GM19397 (cell line): ENCODE data around the gene BRSK1.
"Not testable (repeated sequence)": the region's sequence is repeated elsewhere in the genome, so short reads cannot be mapped to it uniquely, and the experiment has no call there.

Experiments
- ATAC-seq: cut with Tn5 transposase; IDR thresholded peaks from one replicate; pipeline ENCODE4 v1.9.1; 2021; ENCODE audit warnings: mild to moderate bottlenecking, moderate library complexity; ENCODE audit not compliant: unreplicated experiment

Gene BRSK1

DNA sequence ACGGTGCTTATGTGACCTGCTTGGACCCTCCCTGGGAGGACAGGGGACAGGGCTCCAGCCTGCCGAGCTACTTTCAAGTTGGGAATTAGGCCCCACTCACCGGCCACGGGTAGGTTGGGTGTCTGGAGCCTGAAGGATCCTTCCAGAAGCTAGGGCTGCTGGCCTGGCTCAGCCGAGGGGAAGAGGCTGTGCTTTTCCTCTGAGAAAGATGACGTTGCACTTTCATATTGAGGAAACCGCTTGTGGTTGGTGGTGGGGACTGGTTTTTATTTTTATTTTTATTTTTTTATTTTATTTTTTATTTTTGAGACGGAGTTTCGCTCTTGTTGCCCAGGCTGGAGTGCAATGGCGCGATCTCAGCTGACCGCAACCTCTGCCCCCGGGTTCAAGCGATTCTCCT lies 41.4 kb downstream of the BRSK1 start, which contains the start of gene TMEM150B:
Gene TMEM150B (minus strand): TSS at position 170 of the 400 bp plus-strand sequence. CDS start 4,305 bp downstream, outside the sequence.
- ATAC-seq, result no peak

DNA sequence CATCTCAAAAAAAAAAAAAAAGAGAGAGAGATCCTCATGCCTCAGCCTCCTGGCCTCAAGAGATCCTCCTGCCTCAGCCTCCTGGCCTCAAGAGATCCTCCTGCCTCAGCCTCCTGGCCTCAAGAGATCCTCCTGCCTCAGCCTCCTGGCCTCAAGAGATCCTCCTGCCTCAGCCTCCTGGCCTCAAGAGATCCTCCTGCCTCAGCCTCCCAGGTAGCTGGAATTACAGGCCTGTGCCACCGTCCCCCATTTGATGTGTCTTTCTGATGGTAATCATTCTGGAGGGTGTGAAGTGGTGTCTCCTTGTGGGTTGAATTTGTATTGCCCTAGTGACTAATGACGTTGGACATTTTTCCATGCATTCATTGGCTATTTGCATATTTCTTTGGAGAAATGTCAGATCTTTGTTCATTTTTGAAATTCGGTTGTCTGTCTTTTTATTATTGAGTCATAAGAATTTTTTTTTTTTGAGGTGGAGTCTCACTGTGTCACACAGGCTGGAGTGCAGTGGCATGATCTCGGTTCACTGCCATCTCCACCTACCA lies 45.0 kb downstream of the BRSK1 start:
- ATAC-seq, result not testable (repeated sequence)

DNA sequence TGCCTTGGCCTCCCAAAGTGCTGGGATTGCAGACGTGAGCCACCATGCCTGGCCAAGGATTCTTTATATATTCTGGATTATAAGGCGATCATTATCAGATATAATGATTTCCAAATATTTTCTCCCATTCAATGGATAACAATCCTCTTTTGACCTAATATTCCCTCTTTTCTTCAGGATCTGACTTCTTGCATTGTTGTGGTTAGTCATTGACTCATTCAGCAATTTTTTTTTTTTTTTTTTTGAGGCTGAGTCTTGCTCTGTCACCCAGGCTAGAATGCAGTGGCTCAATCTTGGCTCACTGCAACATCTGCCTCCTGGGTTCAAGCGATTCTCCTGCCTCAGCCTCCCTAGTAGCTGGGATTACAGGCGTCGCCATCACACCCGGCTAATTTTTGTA lies 46.0 kb downstream of the BRSK1 start:
- ATAC-seq, result not testable (repeated sequence)

- ATAC-seq, result no peak
Observed at GRCh38 chr19:55333870-55334269, 50.1 kb downstream of the BRSK1 start.

DNA sequence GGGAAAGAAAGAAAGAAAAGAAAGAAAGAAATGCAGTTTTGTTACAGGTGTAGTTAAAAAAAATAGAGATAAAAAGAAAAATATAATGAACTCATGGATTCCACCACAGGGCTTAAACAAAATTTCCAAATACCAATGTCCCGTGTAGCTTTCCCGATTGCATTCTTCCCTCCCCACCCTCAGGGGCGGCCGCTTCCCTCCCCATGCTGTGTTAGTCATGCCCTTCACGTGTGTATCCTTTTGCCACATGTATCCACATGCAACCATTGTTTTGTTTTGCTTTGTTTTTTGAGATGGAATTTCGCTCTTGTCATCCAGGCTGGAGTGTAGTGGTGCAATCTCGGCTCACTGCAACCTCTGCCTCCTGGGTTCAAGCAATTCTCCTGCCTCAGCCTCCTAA lies 52.3 kb downstream of the BRSK1 start:
- no peak for ATAC-seq

- ATAC-seq, result peak; percentile 84
Observed at GRCh38 chr19:55339105-55339888, 55.5 kb downstream of the BRSK1 start, which contains the start of gene KMT5C. TSS of gene KMT5C (plus strand) at chr19:55339876. CDS start at chr19:55341937, 2,061 bp downstream.

GRCh38 chr19:55339889-55340783 lies 56.3 kb downstream of the BRSK1 start:
- ATAC-seq, result no peak

GRCh38 chr19:55340784-55341147 lies 57.0 kb downstream of the BRSK1 start:
- no peak for ATAC-seq

- no peak for ATAC-seq
Observed at GRCh38 chr19:55341171-55341588, 57.4 kb downstream of the BRSK1 start.

GRCh38 chr19:55341595-55342531 lies 58.1 kb downstream of the BRSK1 start:
- no peak for ATAC-seq

DNA sequence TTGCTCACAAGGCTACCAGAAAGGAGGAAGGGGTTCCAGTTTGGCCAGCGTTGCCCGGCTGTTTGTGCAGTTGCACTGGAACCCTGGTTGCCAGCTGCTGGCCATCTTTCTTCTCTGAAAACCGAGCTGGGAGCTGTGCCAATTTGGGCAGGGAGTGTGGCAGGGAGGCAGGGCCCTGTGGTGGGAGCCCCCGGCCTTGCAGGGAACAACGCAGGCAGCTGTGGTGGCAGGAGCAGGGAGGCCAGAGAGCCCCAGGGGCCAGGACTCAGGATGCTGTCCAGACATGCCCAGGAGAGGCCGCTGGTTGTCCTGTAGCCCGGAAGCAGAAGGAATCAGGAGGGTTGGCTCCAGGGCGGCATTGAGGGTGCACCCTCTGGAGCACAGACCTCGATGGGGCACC lies 60.6 kb downstream of the BRSK1 start:
- no peak for ATAC-seq

DNA sequence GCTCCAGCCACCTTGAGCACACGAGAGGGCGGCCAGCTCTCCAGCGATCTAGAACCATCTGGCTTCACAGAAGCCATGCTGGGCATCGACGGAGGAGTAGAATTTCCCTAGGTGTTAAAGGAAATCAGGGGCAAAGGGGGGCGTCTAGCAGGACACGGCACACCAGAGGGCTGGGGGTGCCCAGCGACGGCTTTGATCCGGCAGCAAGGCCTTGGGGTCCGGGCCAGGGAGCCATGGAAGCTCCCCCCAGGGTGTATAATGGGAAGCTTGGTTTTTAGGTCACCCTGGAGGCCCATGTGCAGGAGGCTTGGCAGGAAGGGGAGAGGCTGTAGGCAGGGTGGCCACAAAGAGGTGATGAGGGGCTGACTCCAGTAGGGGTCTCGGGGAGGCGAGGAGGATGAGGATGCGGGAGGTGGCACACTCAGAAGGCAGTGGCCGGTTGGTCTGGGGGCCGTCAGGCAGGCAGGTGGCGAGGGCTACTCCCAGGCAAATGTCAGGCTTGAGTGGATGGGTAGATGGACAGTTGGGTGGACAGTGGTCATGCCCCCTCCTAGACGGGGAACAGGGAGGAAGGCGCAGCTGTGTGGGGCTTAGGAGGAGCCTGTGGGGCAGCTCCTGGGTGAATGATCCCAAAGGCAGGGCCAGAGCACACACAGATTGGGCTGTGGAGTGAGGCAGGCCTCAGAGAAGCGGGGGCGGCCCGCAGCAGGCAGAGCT lies 61.5 kb downstream of the BRSK1 start:
- ATAC-seq, result no peak

DNA sequence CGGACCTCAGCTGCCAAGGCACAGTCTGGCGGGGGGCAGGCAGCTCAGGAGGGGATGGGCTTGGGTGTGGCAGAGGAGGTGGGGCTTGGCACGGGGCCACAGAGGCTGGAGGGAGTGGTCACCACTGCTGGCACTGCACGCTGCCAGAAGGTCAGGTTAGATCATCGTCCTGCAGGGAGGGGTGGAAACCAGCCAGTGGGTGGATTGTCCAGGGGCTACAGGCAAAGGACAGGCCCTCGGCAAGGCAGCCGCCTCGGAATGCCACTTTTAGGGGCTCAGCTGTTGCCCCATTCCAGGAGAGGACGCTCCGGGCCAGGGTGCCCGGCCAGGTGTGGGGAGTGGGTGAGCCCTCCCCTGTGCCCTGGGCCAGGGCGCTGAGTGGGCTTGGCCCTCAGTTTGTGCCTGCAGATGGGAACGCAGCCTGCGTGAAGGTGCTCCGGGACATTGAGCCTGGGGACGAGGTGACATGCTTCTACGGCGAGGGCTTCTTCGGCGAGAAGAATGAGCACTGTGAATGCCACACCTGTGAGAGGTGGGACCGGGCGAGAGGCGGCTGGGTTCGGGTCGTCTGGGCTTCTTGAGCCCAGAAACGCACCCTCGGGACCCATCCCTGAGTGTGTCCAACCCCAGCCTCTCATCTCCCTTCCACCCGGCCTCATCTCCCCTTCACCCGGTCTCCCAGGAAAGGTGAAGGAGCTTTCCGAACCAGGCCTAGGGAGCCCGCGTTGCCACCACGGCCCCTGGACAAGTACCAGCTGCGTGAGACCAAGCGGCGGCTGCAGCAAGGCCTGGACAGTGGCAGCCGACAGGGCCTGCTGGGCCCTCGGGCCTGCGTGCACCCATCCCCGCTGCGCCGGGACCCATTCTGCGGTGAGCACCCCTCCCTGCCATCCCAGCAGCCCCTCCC lies 62.3 kb downstream of the BRSK1 start:
- no peak for ATAC-seq

DNA sequence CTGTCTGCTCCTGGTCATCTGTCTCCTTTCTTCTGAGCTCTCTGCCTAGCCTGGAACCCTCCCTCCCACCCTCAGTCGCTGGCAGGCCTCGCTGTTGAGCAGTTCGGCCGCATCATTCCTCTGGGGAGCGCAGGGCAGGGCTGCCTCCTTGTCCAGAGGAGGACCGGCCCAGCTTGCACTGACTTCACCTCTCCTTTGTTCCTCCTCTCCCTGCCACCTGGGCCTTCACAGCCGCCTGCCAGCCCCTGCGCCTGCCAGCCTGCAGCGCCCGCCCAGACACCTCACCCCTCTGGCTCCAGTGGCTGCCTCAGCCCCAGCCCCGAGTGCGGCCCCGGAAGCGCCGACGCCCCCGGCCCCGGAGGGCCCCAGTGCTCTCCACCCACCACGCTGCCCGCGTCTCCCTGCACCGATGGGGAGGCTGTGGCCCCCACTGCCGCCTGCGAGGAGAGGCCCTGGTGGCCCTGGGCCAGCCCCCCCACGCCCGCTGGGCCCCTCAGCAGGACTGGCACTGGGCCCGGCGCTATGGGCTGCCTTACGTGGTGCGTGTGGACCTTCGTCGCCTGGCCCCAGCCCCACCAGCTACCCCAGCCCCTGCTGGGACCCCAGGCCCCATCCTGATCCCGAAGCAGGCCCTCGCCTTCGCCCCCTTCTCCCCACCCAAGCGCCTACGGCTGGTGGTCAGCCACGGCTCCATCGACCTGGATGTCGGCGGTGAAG lies 63.1 kb downstream of the BRSK1 start:
- no peak for ATAC-seq

DNA sequence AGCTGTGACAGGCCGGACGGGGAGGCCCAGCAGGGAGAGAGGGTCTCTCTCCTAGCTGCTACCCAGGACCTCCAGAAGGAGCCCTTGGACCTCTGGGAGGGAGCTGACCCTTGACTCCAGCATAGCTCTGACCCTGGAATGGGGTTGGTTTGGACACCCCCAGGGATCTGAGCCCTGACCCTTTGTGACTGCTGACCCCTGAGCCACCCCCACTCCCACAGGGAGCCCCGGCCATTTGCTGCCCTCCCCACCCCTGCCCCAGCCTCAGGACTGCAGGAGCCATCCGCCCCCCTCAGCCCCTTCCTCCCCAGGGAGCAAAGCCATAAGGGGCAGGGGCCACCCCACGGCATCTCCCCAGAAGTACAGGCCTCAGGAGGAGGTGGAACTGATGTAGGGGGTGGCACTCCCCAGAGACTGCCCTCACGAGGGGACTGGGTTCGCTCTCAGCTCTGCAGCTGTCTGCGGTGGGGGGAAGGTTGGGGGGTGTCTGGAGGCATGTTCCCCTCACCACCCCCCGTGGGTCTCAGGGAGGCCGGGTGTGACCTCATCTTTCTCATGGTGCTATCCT lies 63.7 kb downstream of the BRSK1 start:
- no peak for ATAC-seq

GRCh38 chr19:55348317-55349034 lies 64.7 kb downstream of the BRSK1 start:
- ATAC-seq, result no peak
